Measurements from ENCODE around the gene PURB.

DNA sequence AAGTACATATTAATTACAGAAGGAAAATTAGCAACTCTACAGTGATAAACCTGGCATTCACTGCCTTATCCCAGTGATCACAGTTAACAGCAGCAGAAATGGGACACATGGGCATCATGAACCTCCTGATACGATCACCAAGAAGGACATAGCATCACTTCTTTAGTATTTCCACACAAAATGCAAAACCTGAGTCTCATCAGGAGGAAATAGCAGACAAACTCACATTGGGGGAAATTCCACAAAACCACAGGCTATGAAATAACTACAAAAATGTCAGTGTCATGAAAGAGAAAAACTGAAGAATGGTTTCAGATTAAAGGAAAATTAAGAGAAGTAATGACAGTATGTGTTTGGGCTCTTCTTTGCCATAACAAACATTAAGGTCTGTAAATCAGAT, 12.0 kb upstream of the PURB start:
- TF ChIP-seq, protein P1, sequence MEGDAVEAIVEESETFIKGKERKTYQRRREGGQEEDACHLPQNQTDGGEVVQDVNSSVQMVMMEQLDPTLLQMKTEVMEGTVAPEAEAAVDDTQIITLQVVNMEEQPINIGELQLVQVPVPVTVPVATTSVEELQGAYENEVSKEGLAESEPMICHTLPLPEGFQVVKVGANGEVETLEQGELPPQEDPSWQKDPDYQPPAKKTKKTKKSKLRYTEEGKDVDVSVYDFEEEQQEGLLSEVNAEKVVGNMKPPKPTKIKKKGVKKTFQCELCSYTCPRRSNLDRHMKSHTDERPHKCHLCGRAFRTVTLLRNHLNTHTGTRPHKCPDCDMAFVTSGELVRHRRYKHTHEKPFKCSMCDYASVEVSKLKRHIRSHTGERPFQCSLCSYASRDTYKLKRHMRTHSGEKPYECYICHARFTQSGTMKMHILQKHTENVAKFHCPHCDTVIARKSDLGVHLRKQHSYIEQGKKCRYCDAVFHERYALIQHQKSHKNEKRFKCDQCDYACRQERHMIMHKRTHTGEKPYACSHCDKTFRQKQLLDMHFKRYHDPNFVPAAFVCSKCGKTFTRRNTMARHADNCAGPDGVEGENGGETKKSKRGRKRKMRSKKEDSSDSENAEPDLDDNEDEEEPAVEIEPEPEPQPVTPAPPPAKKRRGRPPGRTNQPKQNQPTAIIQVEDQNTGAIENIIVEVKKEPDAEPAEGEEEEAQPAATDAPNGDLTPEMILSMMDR (IDR thresholded peaks at IDR 0.05) = no peak
- no peak for TF ChIP-seq POLR2A (IDR thresholded peaks at IDR 0.05)
